H1 (cell line): ENCODE measurements around the gene WNT8B. TPM values are rescaled to one million over a fixed set of nuclear protein-coding genes. Genes with fewer than 3 reads are reported as not detected.

Experiments used
- CTCF ChIA-PET: fragments of 300-600 bp; sonication (Branson Sonifier 250); formaldehyde crosslinking; loops from one replicate; lab custom pipeline; 2021; ENCODE audit not compliant: partially characterized antibody; lab: Charles Lee
- POLR2A ChIA-PET: fragments of 300-600 bp; sonication (Branson Sonifier 250); formaldehyde crosslinking; loops from one replicate; lab custom pipeline; 2021; ENCODE audit warnings: inconsistent platforms; ENCODE audit not compliant: partially characterized antibody; lab: Charles Lee
- DNase-seq, 2 experiments: peaks; one replicate each; pipeline versions ENCODE4 v3.0.0 to v3.0.0-alpha.2; 2010 to 2022; ENCODE audit warnings: low spot score in 2 of 2, low read depth in 1 of 2, mixed read lengths in 1 of 2
- FAIRE-seq: peaks from 2 replicates; lab custom pipeline; 2011; peaks lifted over from hg19 to GRCh38; lab: Jason Lieb, UNC
- H2AFZ ChIP-seq: 2 replicates; pipeline ENCODE4 v1.8.1; 2012; ENCODE audit warnings: low read length, inconsistent platforms
- H2AK5ac ChIP-seq: 2 replicates; pipeline ENCODE4 v1.6.1; 2013; ENCODE audit warnings: low read depth, low read length
- H2BK120ac ChIP-seq: replicated peaks from 2 replicates; pipeline ENCODE3; 2013; ENCODE audit warnings: low read depth, low read length, inconsistent platforms
- H2BK12ac ChIP-seq: 2 replicates; pipeline ENCODE4 v1.6.1; 2013; ENCODE audit warnings: low read depth, low read length
- H2BK15ac ChIP-seq: 2 replicates; pipeline ENCODE4 v1.6.1; 2013; ENCODE audit warnings: low read length
- H2BK20ac ChIP-seq: 2 replicates; pipeline ENCODE4 v1.6.1; 2013; ENCODE audit warnings: low read length
- H2BK5ac ChIP-seq: 2 replicates; pipeline ENCODE4 v1.6.1; 2013; ENCODE audit warnings: low read depth, low read length
- H3K14ac ChIP-seq: 2 replicates; pipeline ENCODE4 v1.6.1; 2013; ENCODE audit warnings: inconsistent platforms; ENCODE audit not compliant: insufficient read length
- H3K18ac ChIP-seq: 2 replicates; pipeline ENCODE4 v1.6.1; 2013; ENCODE audit warnings: low read length; ENCODE audit errors: extremely low read depth
- H3K23ac ChIP-seq: 2 replicates; pipeline ENCODE4 v1.6.1; 2013; ENCODE audit warnings: inconsistent platforms; ENCODE audit not compliant: insufficient read length
- H3K23me2 ChIP-seq: 2 replicates; pipeline ENCODE4 v1.6.1; 2013; ENCODE audit warnings: low read depth, low read length
- H3K27ac ChIP-seq: 2 replicates; pipeline ENCODE4 v1.6.1; 2011; ENCODE audit warnings: low read depth, low read length, inconsistent platforms
- H3K27me3 ChIP-seq, 4 experiments: replicated peaks in 1 of 4; 1 replicate in 1 of 4; 2 replicates in 3 of 4; pipeline versions ENCODE4 v1.6.1 to v1.8.1; 2011 to 2013; ENCODE audit warnings: low read length in 3 of 4, mild to moderate bottlenecking in 3 of 4, inconsistent platforms in 2 of 4, mixed read lengths in 2 of 4, moderate library complexity in 1 of 4; ENCODE audit not compliant: control insufficient read depth in 3 of 4, insufficient read depth in 3 of 4; ENCODE audit errors: extremely low read depth in 1 of 4
- H3K36me3 ChIP-seq, 4 experiments: 2 replicates each; pipeline versions ENCODE4 v1.6.1 to v1.8.1; 2011 to 2013; ENCODE audit warnings: mild to moderate bottlenecking in 4 of 4, low read length in 3 of 4, moderate library complexity in 2 of 4, control low read depth in 1 of 4, inconsistent platforms in 1 of 4; ENCODE audit not compliant: insufficient read depth in 4 of 4, control insufficient read depth in 2 of 4
- H3K4ac ChIP-seq: replicated peaks from 2 replicates; pipeline ENCODE3; 2013; ENCODE audit warnings: low read length, low read depth, mixed read lengths, inconsistent platforms; ENCODE audit not compliant: insufficient read length
- H3K4me1 ChIP-seq, 4 experiments: replicated peaks in 1 of 4; 1 replicate in 1 of 4; 2 replicates in 3 of 4; pipeline versions ENCODE4 v1.6.1 to v1.8.1; 2011 to 2013; ENCODE audit warnings: low read length in 3 of 4, inconsistent platforms in 2 of 4, mixed read lengths in 1 of 4; ENCODE audit not compliant: insufficient read depth in 4 of 4, control insufficient read depth in 3 of 4
- H3K4me2 ChIP-seq, 2 experiments: 2 replicates each; pipeline versions ENCODE4 v1.6.1 to v1.8.1; 2011 to 2013; ENCODE audit warnings: low read depth in 2 of 2, low read length in 2 of 2, control low read depth in 1 of 2, inconsistent platforms in 1 of 2, mild to moderate bottlenecking in 1 of 2; ENCODE audit not compliant: insufficient read depth in 1 of 2
- H3K4me3 ChIP-seq, 4 experiments: fragments of 200-600, 300-600 bp in 1 of 4; sonication (generic), shearing (Covaris generic), sonication (Bioruptor Twin) in 1 of 4; 2 replicates each; pipeline versions ENCODE4 v1.5.1 to v1.8.1; 2011 to 2016; ENCODE audit warnings: low read length in 4 of 4, low read depth in 3 of 4, control low read depth in 2 of 4, inconsistent platforms in 2 of 4, mild to moderate bottlenecking in 2 of 4, mixed read lengths in 1 of 4, moderate library complexity in 1 of 4; ENCODE audit not compliant: insufficient read depth in 2 of 4; ENCODE audit errors: extremely low read depth in 1 of 4
- H3K56ac ChIP-seq: replicated peaks from 2 replicates; pipeline ENCODE3; 2013; ENCODE audit warnings: low read depth, mild to moderate bottlenecking, mixed read lengths, low read length, inconsistent platforms; ENCODE audit not compliant: insufficient read length
- H3K79me1 ChIP-seq: 2 replicates; pipeline ENCODE4 v1.6.1; 2013; ENCODE audit warnings: low read depth, low read length, control low read depth
- H3K79me2 ChIP-seq, 2 experiments: 2 replicates each; pipeline versions ENCODE4 v1.6.1 to v1.8.1; 2012 to 2013; ENCODE audit warnings: low read length in 2 of 2, mild to moderate bottlenecking in 2 of 2, inconsistent platforms in 1 of 2; ENCODE audit not compliant: insufficient read depth in 2 of 2, control insufficient read depth in 1 of 2
- H3K9ac ChIP-seq, 4 experiments: replicated peaks in 1 of 4; 1 replicate in 1 of 4; 2 replicates in 3 of 4; pipeline versions ENCODE4 v1.6.1 to v1.8.1; 2011 to 2013; ENCODE audit warnings: low read depth in 3 of 4, low read length in 3 of 4, control low read depth in 2 of 4, mild to moderate bottlenecking in 2 of 4, moderate library complexity in 2 of 4, inconsistent platforms in 1 of 4; ENCODE audit errors: extremely low read depth in 1 of 4
- H3K9me3 ChIP-seq, 2 experiments: 2 replicates each; pipeline versions ENCODE4 v1.6.1 to v1.8.1; 2012 to 2013; ENCODE audit warnings: mild to moderate bottlenecking in 2 of 2, moderate library complexity in 2 of 2, control low read depth in 1 of 2, inconsistent platforms in 1 of 2, low read depth in 1 of 2, low read length in 1 of 2, mixed read lengths in 1 of 2; ENCODE audit not compliant: insufficient read depth in 2 of 2
- H4K20me1 ChIP-seq, 2 experiments: replicated peaks in 1 of 2; 2 replicates each; pipeline versions ENCODE3 to v1.8.1; 2011 to 2013; ENCODE audit warnings: inconsistent platforms in 2 of 2, low read length in 2 of 2, mild to moderate bottlenecking in 1 of 2; ENCODE audit not compliant: insufficient read depth in 2 of 2, control insufficient read depth in 1 of 2
- H4K5ac ChIP-seq: 2 replicates; pipeline ENCODE4 v1.6.1; 2013; ENCODE audit warnings: low read length, low read depth, mixed read lengths, inconsistent platforms; ENCODE audit not compliant: insufficient read length
- H4K8ac ChIP-seq: 2 replicates; pipeline ENCODE4 v1.8.0; 2013; ENCODE audit warnings: mild to moderate bottlenecking, moderate library complexity, low read length, inconsistent platforms; ENCODE audit not compliant: insufficient read depth; ENCODE audit errors: extremely low read depth
- H4K91ac ChIP-seq: replicated peaks from 2 replicates; pipeline ENCODE3; 2013; ENCODE audit warnings: low read length, mixed read lengths, inconsistent platforms; ENCODE audit not compliant: insufficient read length
- WGBS, 2 experiments: shearing (Covaris generic) in 1 of 2; methylation state at CpG; one replicate each; pipeline versions ENCODE4 v1.1.6 to v1.1.7; 2013 to 2015; ENCODE audit warnings: low lambda C conversion rate in 2 of 2, mixed read lengths in 2 of 2, inconsistent platforms in 1 of 2, low coverage in 1 of 2, missing lambda C conversion rate in 1 of 2; ENCODE audit not compliant: insufficient replicate concordance in 2 of 2, insufficient coverage in 1 of 2, insufficient read length in 1 of 2; ENCODE audit errors: extremely low coverage in 1 of 2, missing lambda C conversion rate in 1 of 2; 5-methylcytosine and 5-hydroxymethylcytosine counted together
- polyA plus RNA-seq, 7 experiments: library from polyadenylated mRNA; depleted of rRNA in 3 of 7; stranded (reverse) in 5 of 7; unstranded in 2 of 7; fragments of >200 nt in 5 of 7; fragments of 200-250 nt in 2 of 7; gene quantifications; 1 replicate in 5 of 7; 2 replicates in 1 of 7; 4 replicates in 1 of 7; pipeline versions ENCODE4 v1.2.1 to v1.2.3, GENCODE V29; 2011 to 2013; ENCODE audit warnings: missing spikeins in 2 of 7, mixed read lengths in 2 of 7
- total RNA-seq: library from RNA; stranded (reverse); fragmentation: NEBNext Ultra II Directional; extraction: Animal tissue kit (Norgen Biotek cat#: 25700); gene quantifications from 2 replicates; pipeline ENCODE4 v1.2.1, GENCODE V29; 2021

WNT8B gene
- total and polyA plus RNA-seq, 2 of the 8 experiments (the other 6 are each of a cell fraction or from before 2014, with no cell fraction given): 0.20 to 0.67 TPM

GRCh38 chr10:100528123-100528886 lies 65.5 kb downstream of the WNT8B start:
- Histone ChIP-seq H2BK12ac (no peak overlapping the region), H3K79me2 (peaks cover 0 to 14% of the 10 kb centered on the region in 2 experiments; a peak in 3 of 4 replicates), H4K20me1 (peaks cover 0 to 2% of the 10 kb centered on the region in 2 experiments), H3K4me1 (peaks cover 0 to 5% (median 4%) of the 10 kb centered on the region in 4 experiments; a peak in 3 of 7 replicates), H3K4ac (no peak overlapping the region), H2AK5ac (no peak overlapping the region), H3K79me1 (peaks cover 2% of the 10 kb centered on the region; the same call in 1 of the 2 replicates), H4K91ac (no peak overlapping the region), H2AFZ (no peak overlapping the region), H3K4me2 (peak overlapping the region; percentile 80 to 85; a peak in 3 of 4 replicates), H3K9me3 (no peaks in the 10 kb centered on the region), H3K23me2 (peaks cover 12% of the 10 kb centered on the region), H3K18ac (no peak overlapping the region), H3K23ac (no peak overlapping the region), H3K27ac (no peak overlapping the region), H3K4me3 (peak overlapping the region; percentile 81 to 95 (median 90); a peak in 6 of 8 replicates), H2BK20ac (no peak overlapping the region), H3K56ac (no peak overlapping the region), H2BK15ac (no peak overlapping the region), H4K5ac (no peak overlapping the region), H2BK120ac (no peak overlapping the region), H3K27me3 (no peaks in the 10 kb centered on the region), H4K8ac (no peak overlapping the region), H2BK5ac (no peak overlapping the region), H3K9ac (no peak overlapping the region), H3K14ac (no peak overlapping the region), H3K36me3 (peaks cover 7 to 34% (median 14%) of the 10 kb centered on the region in 4 experiments)
- DNase-seq (no peak), FAIRE-seq (no peak)
- CTCF ChIA-PET: interaction anchor here (1.8 to 5.0 kb wide), 4 partner anchors 8 to 94 kb away, joined by 3 to 29 read pairs (median 16); partner anchors contain the start of gene HIF1AN
- POLR2A ChIA-PET: interaction anchor here (0.8 kb wide), 1 partner anchor 184 kb away, joined by 3 read pairs; no protein-coding TSS in a partner anchor
- 85% methylated on average over 7 of the region's 7 CpGs; no CpG with 5 or more reads in 1 of the 2 experiments for WGBS, 2 experiments
